Hair follicular keratinocyte (primary cell): ENCODE data around the gene NRAS. TPM values are rescaled to one million over a fixed set of nuclear protein-coding genes. Genes with fewer than 3 reads are reported as not detected.

ENCODE experiments used
- total RNA-seq: library from RNA; depleted of rRNA; stranded (reverse); fragments of >200 nt; gene quantifications from 2 replicates; pipeline ENCODE4 v1.2.3, GENCODE V29; 2015

Gene NRAS
- 54.1 and 58.5 TPM in 2 replicates for total RNA-seq

GRCh38 chr1:114716304-114717170, at the start of gene NRAS:
NRAS (minus strand) TSS chr1:114716771; CDS start chr1:114716160, 611 bp downstream.

GRCh38 chr1:114757455-114758255, 41.1 kb upstream of the NRAS start, which contains the start of gene CSDE1:
CSDE1 (minus strand) TSS chr1:114757984; CDS start chr1:114739890, 18,094 bp downstream.

GRCh38 chr1:114695430-114696058, 21.0 kb downstream of the NRAS start, which contains the start of gene AMPD1:
AMPD1 (minus strand) TSS chr1:114695546; CDS start chr1:114695471, 75 bp downstream.

GRCh38 chr1:114669562-114670082, 46.9 kb downstream of the NRAS start, which contains the start of gene DENND2C:
DENND2C (minus strand) TSS chr1:114670049; CDS start chr1:114625984, 44,065 bp downstream.

Other genes with a start within 250 kb of the NRAS start
- 12.4 and 12.5 TPM in 2 replicates for gene TRIM33, start 205.6 kb downstream of the NRAS start, total RNA-seq
- gene BCAS2, start 135.2 kb downstream of the NRAS start, total RNA-seq: 35.8 and 44.3 TPM in 2 replicates
- 6.2 and 9.2 TPM in 2 replicates for gene DENND2C, start 46.7 kb downstream of the NRAS start, total RNA-seq
- not detected in 2 replicates for gene AMPD1, start 21.2 kb downstream of the NRAS start, total RNA-seq
- gene CSDE1, start 41.2 kb upstream of the NRAS start, total RNA-seq: 311 and 386 TPM in 2 replicates
- gene SIKE1, start 63.9 kb upstream of the NRAS start, total RNA-seq: 38.7 and 75.5 TPM in 2 replicates
- under 0.01 TPM in 1 of 2 replicates, not detected in the other for gene SYCP1, start 138.1 kb upstream of the NRAS start, total RNA-seq